H9 (cell line): ENCODE results near the gene EVC. TPM values are rescaled to one million over a fixed set of nuclear protein-coding genes. Genes with fewer than 3 reads are reported as not detected.

Experiments
- DNase-seq: peaks from one replicate; pipeline ENCODE4 v3.0.0-alpha.2; 2017
- H2AFZ ChIP-seq: one replicate; pipeline ENCODE4 v1.6.1; 2013; ENCODE audit warnings: mild to moderate bottlenecking, low read length, control low read depth, moderate library complexity
- H2AK5ac ChIP-seq: 2 replicates; pipeline ENCODE4 v1.6.1; 2013; ENCODE audit warnings: low read length, control low read depth, mixed read lengths; ENCODE audit not compliant: insufficient read length
- H2BK120ac ChIP-seq: one replicate; pipeline ENCODE4 v1.6.1; 2013; ENCODE audit warnings: low read depth, mild to moderate bottlenecking, low read length, control low read depth, inconsistent platforms; ENCODE audit not compliant: poor library complexity, severe bottlenecking
- H2BK12ac ChIP-seq: 2 replicates; pipeline ENCODE4 v1.6.1; 2013; ENCODE audit warnings: low read length, control low read depth, mixed read lengths, low read depth; ENCODE audit not compliant: insufficient read length
- H2BK15ac ChIP-seq: 2 replicates; pipeline ENCODE4 v1.6.1; 2013; ENCODE audit warnings: low read depth, low read length, control low read depth
- H2BK20ac ChIP-seq: one replicate; pipeline ENCODE4 v1.6.1; 2013; ENCODE audit warnings: low read depth, mild to moderate bottlenecking, low read length, control low read depth, inconsistent platforms; ENCODE audit not compliant: poor library complexity, severe bottlenecking
- H2BK5ac ChIP-seq: 2 replicates; pipeline ENCODE4 v1.6.1; 2013; ENCODE audit warnings: low read length, control low read depth, mixed read lengths; ENCODE audit not compliant: insufficient read length
- H3K14ac ChIP-seq: 2 replicates; pipeline ENCODE4 v1.6.1; 2013; ENCODE audit warnings: low read length, control low read depth; ENCODE audit not compliant: insufficient read depth
- H3K18ac ChIP-seq: 2 replicates; pipeline ENCODE4 v1.6.1; 2013; ENCODE audit warnings: low read depth, mild to moderate bottlenecking, mixed read lengths, low read length, control low read depth; ENCODE audit not compliant: insufficient read length
- H3K23ac ChIP-seq: 2 replicates; pipeline ENCODE4 v1.6.1; 2013; ENCODE audit warnings: low read length, control low read depth, mixed read lengths, low read depth; ENCODE audit not compliant: insufficient read length
- H3K23me2 ChIP-seq: 2 replicates; pipeline ENCODE4 v1.6.1; 2013; ENCODE audit warnings: low read depth, mild to moderate bottlenecking, mixed read lengths, low read length, control low read depth; ENCODE audit not compliant: insufficient read length, poor library complexity, severe bottlenecking
- H3K27ac ChIP-seq: 2 replicates; pipeline ENCODE4 v1.5.1; 2013; ENCODE audit warnings: low read length, control low read depth, mixed read lengths, low read depth; ENCODE audit not compliant: insufficient read length
- H3K27me3 ChIP-seq: 2 replicates; pipeline ENCODE4 v1.6.1; 2013; ENCODE audit warnings: low read length, control low read depth, inconsistent platforms; ENCODE audit not compliant: insufficient read depth
- H3K4ac ChIP-seq: 2 replicates; pipeline ENCODE4 v1.6.1; 2013; ENCODE audit warnings: low read depth, mild to moderate bottlenecking, control low read depth, inconsistent platforms, low read length, moderate library complexity
- H3K4me1 ChIP-seq: 2 replicates; pipeline ENCODE4 v1.6.1; 2013; ENCODE audit warnings: low read length, control low read depth, inconsistent platforms; ENCODE audit not compliant: insufficient read depth
- H3K4me2 ChIP-seq: 2 replicates; pipeline ENCODE4 v1.6.1; 2013; ENCODE audit warnings: low read length, control low read depth, mixed read lengths; ENCODE audit not compliant: insufficient read length, insufficient read depth
- H3K56ac ChIP-seq: 2 replicates; pipeline ENCODE4 v1.6.1; 2013; ENCODE audit warnings: low read depth, mild to moderate bottlenecking, mixed read lengths, low read length, control low read depth; ENCODE audit not compliant: insufficient read length
- H3K79me1 ChIP-seq: 2 replicates; pipeline ENCODE4 v1.6.1; 2013; ENCODE audit warnings: low read depth, mild to moderate bottlenecking, moderate library complexity, low read length, control low read depth, inconsistent platforms; ENCODE audit not compliant: insufficient read depth, poor library complexity, severe bottlenecking
- H3K79me2 ChIP-seq: 2 replicates; pipeline ENCODE4 v1.6.1; 2013; ENCODE audit warnings: low read length, control low read depth, inconsistent platforms; ENCODE audit not compliant: insufficient read depth
- H3K9ac ChIP-seq: 2 replicates; pipeline ENCODE4 v1.6.1; 2013; ENCODE audit warnings: low read length, control low read depth, mixed read lengths; ENCODE audit not compliant: insufficient read length; ENCODE audit errors: extremely low read depth
- H3K9me3 ChIP-seq: one replicate; pipeline ENCODE4 v1.6.1; 2013; ENCODE audit warnings: low read depth, low read length, inconsistent platforms; ENCODE audit not compliant: control insufficient read depth
- H3T11ph ChIP-seq: one replicate; pipeline ENCODE4 v1.6.1; 2013; ENCODE audit warnings: mild to moderate bottlenecking, low read length, control low read depth, inconsistent platforms
- H4K20me1 ChIP-seq: one replicate; pipeline ENCODE4 v1.6.1; 2013; ENCODE audit not compliant: control insufficient read depth, insufficient read length, insufficient read depth
- H4K5ac ChIP-seq: 2 replicates; pipeline ENCODE4 v1.6.1; 2013; ENCODE audit warnings: low read depth, mild to moderate bottlenecking, mixed read lengths, low read length, control low read depth; ENCODE audit not compliant: insufficient read length
- H4K8ac ChIP-seq: replicated peaks from 2 replicates; pipeline ENCODE4 v1.6.1; 2013; ENCODE audit warnings: low read length, control low read depth, mixed read lengths, low read depth; ENCODE audit not compliant: insufficient read length
- H4K91ac ChIP-seq: 2 replicates; pipeline ENCODE4 v1.6.1; 2013; ENCODE audit warnings: low read depth, mild to moderate bottlenecking, moderate library complexity, mixed read lengths, low read length, control low read depth; ENCODE audit not compliant: insufficient read length
- H3K27ac Mint-ChIP-seq, 3 experiments: 2 replicates in 2 of 3; 3 replicates in 1 of 3; pipeline ENCODE4 v1.8.0; 2020 to 2021; ENCODE audit warnings: mixed read lengths in 3 of 3, mild to moderate bottlenecking in 1 of 3, moderate library complexity in 1 of 3
- H3K27me3 Mint-ChIP-seq: 2 replicates; pipeline ENCODE4 v1.8.0; 2021; ENCODE audit warnings: low read depth, mild to moderate bottlenecking, moderate library complexity, mixed read lengths
- H3K36me3 Mint-ChIP-seq, 3 experiments: 2 replicates in 2 of 3; 3 replicates in 1 of 3; pipeline ENCODE4 v1.8.0; 2020 to 2021; ENCODE audit warnings: low read depth in 3 of 3, mixed read lengths in 3 of 3; ENCODE audit not compliant: insufficient read depth in 1 of 3
- H3K4me1 Mint-ChIP-seq, 2 experiments: 2 replicates each; pipeline ENCODE4 v1.8.0; 2020; ENCODE audit warnings: mixed read lengths in 2 of 2
- H3K4me3 Mint-ChIP-seq, 2 experiments: 2 replicates in 1 of 2; 3 replicates in 1 of 2; pipeline ENCODE4 v1.8.0; 2020 to 2021; ENCODE audit warnings: mild to moderate bottlenecking in 2 of 2, mixed read lengths in 2 of 2, moderate library complexity in 1 of 2
- H3K9me3 Mint-ChIP-seq, 2 experiments: 2 replicates in 1 of 2; 3 replicates in 1 of 2; pipeline ENCODE4 v1.8.0; 2020; ENCODE audit warnings: mild to moderate bottlenecking in 2 of 2, mixed read lengths in 2 of 2, moderate library complexity in 1 of 2
- WGBS: extraction: QIAGEN DNeasy Blood & Tissue Kit; methylation state at CpG from one replicate; pipeline ENCODE4 v1.1.7; 2013; ENCODE audit warnings: missing lambda C conversion rate, low lambda C conversion rate, mixed read lengths; ENCODE audit not compliant: insufficient read length; ENCODE audit errors: extremely low coverage; 5-methylcytosine and 5-hydroxymethylcytosine counted together
- total RNA-seq: library from RNA; stranded (reverse); gene quantifications from 2 replicates; pipeline ENCODE4 v1.2.1, GENCODE V29; 2021
- TF ChIP-seq, protein P1 (sequence below): fragments of 200-600 bp; sonication (generic); conservative IDR thresholded peaks from 3 replicates; pipeline ENCODE4 v1.8.0; 2021; ENCODE audit warnings: antibody characterized with exemption, mild to moderate bottlenecking

Gene EVC
- total RNA-seq, 1 experiment from 2014 or later = 10.1 TPM

GRCh38 chr4:5747738-5748375, 36.9 kb downstream of the EVC start:
- no CpG with 5 or more reads among the region's 11 CpGs for WGBS

More at GRCh38 chr4:5747738-5748375, 36.9 kb downstream of the EVC start:
- no peak overlapping the region for H2BK15ac ChIP-seq
- DNase-seq = no peak
- H3K14ac ChIP-seq = no peak overlapping the region
- H2BK12ac ChIP-seq = no peak overlapping the region
- H3T11ph ChIP-seq = no peak overlapping the region
- peaks cover 19 to 22% of the 10 kb centered on the region in 2 experiments for H3K4me1 Mint-ChIP-seq
- no peaks in the 10 kb centered on the region; the same call in 1 of the 2 replicates for H3K27me3 Mint-ChIP-seq
- no peaks in the 10 kb centered on the region for H3K79me2 ChIP-seq
- H3K4ac ChIP-seq = no peak overlapping the region
- no peak overlapping the region for H4K8ac ChIP-seq
- H2AFZ ChIP-seq = no peak overlapping the region
- H3K9ac ChIP-seq = no peak overlapping the region
- H3K79me1 ChIP-seq = no peaks in the 10 kb centered on the region
- no peak overlapping the region for H2BK5ac ChIP-seq
- H3K4me1 ChIP-seq = peaks cover 10% of the 10 kb centered on the region; the same call in 1 of the 2 replicates
- no peak overlapping the region for H3K27ac Mint-ChIP-seq
- H2BK20ac ChIP-seq = no peak overlapping the region
- no peaks in the 10 kb centered on the region for H4K20me1 ChIP-seq
- no peak overlapping the region for H3K18ac ChIP-seq
- no peaks in the 10 kb centered on the region for H3K9me3 Mint-ChIP-seq
- no peak overlapping the region for H3K23ac ChIP-seq
- H4K91ac ChIP-seq = no peak overlapping the region
- H3K4me2 ChIP-seq = no peak overlapping the region
- H2AK5ac ChIP-seq = no peak overlapping the region
- peaks cover 16 to 42% (median 28%) of the 10 kb centered on the region in 3 experiments for H3K36me3 Mint-ChIP-seq
- no peak overlapping the region for H3K56ac ChIP-seq
- TF ChIP-seq, protein P1, sequence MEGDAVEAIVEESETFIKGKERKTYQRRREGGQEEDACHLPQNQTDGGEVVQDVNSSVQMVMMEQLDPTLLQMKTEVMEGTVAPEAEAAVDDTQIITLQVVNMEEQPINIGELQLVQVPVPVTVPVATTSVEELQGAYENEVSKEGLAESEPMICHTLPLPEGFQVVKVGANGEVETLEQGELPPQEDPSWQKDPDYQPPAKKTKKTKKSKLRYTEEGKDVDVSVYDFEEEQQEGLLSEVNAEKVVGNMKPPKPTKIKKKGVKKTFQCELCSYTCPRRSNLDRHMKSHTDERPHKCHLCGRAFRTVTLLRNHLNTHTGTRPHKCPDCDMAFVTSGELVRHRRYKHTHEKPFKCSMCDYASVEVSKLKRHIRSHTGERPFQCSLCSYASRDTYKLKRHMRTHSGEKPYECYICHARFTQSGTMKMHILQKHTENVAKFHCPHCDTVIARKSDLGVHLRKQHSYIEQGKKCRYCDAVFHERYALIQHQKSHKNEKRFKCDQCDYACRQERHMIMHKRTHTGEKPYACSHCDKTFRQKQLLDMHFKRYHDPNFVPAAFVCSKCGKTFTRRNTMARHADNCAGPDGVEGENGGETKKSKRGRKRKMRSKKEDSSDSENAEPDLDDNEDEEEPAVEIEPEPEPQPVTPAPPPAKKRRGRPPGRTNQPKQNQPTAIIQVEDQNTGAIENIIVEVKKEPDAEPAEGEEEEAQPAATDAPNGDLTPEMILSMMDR = no peak
- H2BK120ac ChIP-seq = no peak overlapping the region
- no peaks in the 10 kb centered on the region for H3K23me2 ChIP-seq
- H3K27ac ChIP-seq = no peak overlapping the region
- no peak overlapping the region for H3K4me3 Mint-ChIP-seq
- peaks cover 7% of the 10 kb centered on the region for H3K9me3 ChIP-seq
- no peaks in the 10 kb centered on the region for H3K27me3 ChIP-seq
- H4K5ac ChIP-seq = no peak overlapping the region
